ENCODE data around the gene ANO9.

DNA sequence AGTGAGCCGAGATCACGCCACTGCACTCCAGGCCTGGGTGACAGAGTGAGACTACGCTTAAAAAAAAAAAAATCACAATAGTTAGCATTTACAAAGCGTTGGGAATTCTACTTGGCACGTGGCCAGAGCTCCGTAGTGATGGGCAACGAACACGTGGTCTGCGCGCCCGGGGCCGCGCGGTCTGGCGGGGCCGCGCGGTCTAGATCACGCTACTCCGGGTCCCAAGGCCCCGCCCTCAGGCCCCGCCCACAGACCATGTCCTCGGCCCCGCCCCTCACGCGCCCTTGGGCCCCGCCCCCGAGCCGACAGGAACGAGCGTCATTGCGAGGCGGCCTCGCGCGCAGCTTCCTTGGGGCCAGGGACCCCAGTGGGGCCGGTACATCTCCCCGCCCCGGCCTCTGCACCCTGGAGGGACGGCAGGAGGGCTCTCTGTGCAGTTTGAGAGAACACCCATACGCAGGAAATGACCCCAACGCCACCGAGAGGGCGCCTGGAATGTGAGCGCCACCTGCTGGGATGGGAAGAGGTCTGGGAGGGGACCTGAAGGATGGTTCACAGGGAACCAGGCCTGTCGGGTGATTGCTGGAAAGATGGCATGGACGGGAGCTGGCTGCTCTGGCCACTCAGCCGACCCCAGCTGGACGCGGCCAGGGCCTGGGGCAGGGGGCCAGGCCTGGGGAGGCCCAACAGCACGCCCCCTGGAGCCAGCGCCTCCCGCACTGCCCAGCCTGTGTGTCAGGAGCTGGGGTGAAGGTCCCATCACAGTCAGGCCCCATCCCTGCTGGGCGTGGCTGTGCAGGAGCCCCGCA, 6.3 kb upstream of the ANO9 start:
- TF ChIP-seq, protein P1, sequence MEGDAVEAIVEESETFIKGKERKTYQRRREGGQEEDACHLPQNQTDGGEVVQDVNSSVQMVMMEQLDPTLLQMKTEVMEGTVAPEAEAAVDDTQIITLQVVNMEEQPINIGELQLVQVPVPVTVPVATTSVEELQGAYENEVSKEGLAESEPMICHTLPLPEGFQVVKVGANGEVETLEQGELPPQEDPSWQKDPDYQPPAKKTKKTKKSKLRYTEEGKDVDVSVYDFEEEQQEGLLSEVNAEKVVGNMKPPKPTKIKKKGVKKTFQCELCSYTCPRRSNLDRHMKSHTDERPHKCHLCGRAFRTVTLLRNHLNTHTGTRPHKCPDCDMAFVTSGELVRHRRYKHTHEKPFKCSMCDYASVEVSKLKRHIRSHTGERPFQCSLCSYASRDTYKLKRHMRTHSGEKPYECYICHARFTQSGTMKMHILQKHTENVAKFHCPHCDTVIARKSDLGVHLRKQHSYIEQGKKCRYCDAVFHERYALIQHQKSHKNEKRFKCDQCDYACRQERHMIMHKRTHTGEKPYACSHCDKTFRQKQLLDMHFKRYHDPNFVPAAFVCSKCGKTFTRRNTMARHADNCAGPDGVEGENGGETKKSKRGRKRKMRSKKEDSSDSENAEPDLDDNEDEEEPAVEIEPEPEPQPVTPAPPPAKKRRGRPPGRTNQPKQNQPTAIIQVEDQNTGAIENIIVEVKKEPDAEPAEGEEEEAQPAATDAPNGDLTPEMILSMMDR (IDR thresholded peaks at IDR 0.05; ENCODE audit: low read depth, low read length): peak; percentile 92
- no peak for TF ChIP-seq EZH2phosphoT487 (IDR thresholded peaks at IDR 0.05; ENCODE audit: low read depth)
